GM23248 (cell line): ENCODE data around the gene AFF3.

Experiments used
- EZH2 ChIP-seq: fragments of 200-600 bp; sonication (generic); IDR thresholded peaks from 2 replicates; pipeline ENCODE4 v1.6.1; 2018; ENCODE audit warnings: antibody characterized with exemption, mild to moderate bottlenecking; ENCODE audit not compliant: insufficient read depth, poor library complexity, severe bottlenecking
- EZH2phosphoT487 ChIP-seq: fragments of 200-600 bp; sonication (generic); IDR thresholded peaks from 2 replicates; pipeline ENCODE4 v1.6.1; 2018; ENCODE audit warnings: antibody characterized with exemption, moderate library complexity, mild to moderate bottlenecking, low read depth; ENCODE audit not compliant: insufficient read depth

DNA sequence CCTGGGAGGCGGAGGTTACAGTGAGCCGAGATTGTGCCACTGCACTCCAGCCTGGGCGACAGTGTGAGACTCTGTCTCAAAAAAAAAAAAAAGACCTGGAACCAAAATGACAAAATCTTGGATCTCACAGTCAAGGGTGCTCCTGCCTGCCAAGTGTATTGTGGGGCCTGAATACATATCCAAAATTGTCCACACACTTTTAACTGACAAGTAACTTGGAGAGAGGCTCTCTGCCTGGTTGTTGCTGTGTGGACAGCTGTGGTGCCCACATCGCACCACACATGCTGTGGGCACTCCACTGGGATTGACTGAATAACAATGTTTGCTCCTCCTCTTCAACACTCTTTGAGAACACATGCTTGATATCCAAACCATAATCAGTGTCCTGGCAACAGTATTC, 534.9 kb downstream of the AFF3 start:
- TF ChIP-seq EZH2phosphoT487 (no peak), EZH2 (no peak)
